KMS-11 (cell line): Measurements from ENCODE around the gene SPDYE4.

ENCODE experiments used
- H2AFZ ChIP-seq: fragments of 200-600 bp; sonication (generic); 2 replicates; pipeline ENCODE4 v1.6.1; 2016; ENCODE audit warnings: antibody characterized with exemption, mixed run types, low read depth
- H3K27ac ChIP-seq: fragments of 200-600 bp; sonication (generic); 2 replicates; pipeline ENCODE4 v1.6.1; 2016; ENCODE audit warnings: mild to moderate bottlenecking, mixed run types
- H3K27me3 ChIP-seq: fragments of 200-600 bp; sonication (generic); 2 replicates; pipeline ENCODE4 v1.6.1; 2017; ENCODE audit warnings: mild to moderate bottlenecking, low read depth, mixed run types, moderate library complexity; ENCODE audit not compliant: insufficient read depth
- H3K36me3 ChIP-seq: fragments of 200-600 bp; sonication (generic); 2 replicates; pipeline ENCODE4 v1.6.1; 2017; ENCODE audit warnings: mild to moderate bottlenecking, mixed run types; ENCODE audit not compliant: insufficient read depth
- H3K4me1 ChIP-seq: fragments of 200-600 bp; sonication (generic); 2 replicates; pipeline ENCODE4 v1.6.1; 2016; ENCODE audit warnings: mild to moderate bottlenecking, low read depth, mixed run types; ENCODE audit not compliant: poor library complexity, severe bottlenecking
- H3K4me2 ChIP-seq: fragments of 200-600 bp; sonication (generic); 2 replicates; pipeline ENCODE4 v1.7.0; 2016; ENCODE audit warnings: mild to moderate bottlenecking, mixed run types
- H3K4me3 ChIP-seq: fragments of 200-600 bp; sonication (generic); IDR thresholded peaks from 2 replicates; pipeline ENCODE4 v1.6.1; 2017; ENCODE audit warnings: low read depth, low read length, mixed read lengths; ENCODE audit not compliant: insufficient read depth
- H3K79me2 ChIP-seq: fragments of 200-600 bp; sonication (generic); 2 replicates; pipeline ENCODE4 v1.6.1; 2016; ENCODE audit warnings: low read depth, mixed run types; ENCODE audit not compliant: insufficient read depth
- H3K9ac ChIP-seq: fragments of 200-600 bp; sonication (generic); 2 replicates; pipeline ENCODE4 v1.6.1; 2016; ENCODE audit warnings: mild to moderate bottlenecking, mixed run types
- H4K20me1 ChIP-seq: fragments of 200-600 bp; sonication (generic); 2 replicates; pipeline ENCODE4 v1.6.1; 2016; ENCODE audit warnings: mild to moderate bottlenecking, mixed run types; ENCODE audit not compliant: insufficient read depth
- TF ChIP-seq, protein P1 (sequence below): fragments of 200-600 bp; sonication (generic); conservative IDR thresholded peaks from 2 replicates; pipeline ENCODE4 v1.6.1; 2017; ENCODE audit warnings: low read depth, mild to moderate bottlenecking, antibody characterized with exemption, low read length, moderate library complexity, mixed read lengths

SPDYE4 gene

DNA sequence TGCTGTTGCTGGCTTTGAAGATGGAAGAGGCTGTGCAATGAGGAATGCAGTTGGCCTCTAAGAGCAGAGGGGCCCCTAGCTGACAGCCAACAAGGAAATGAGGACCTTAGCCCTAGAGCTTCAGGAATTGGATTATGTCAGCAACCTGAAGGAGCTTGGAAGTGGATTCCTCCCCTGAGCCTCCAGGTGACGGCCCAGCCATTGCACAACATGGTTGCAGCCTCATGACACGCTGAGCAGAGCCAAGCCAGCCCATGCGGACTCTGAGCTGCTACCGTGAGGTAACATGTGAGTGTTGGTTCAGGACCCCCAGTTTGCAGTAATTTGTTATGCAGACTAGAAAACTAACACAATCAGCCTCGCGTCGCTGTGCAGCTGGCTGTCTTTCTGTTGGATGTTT, 33.9 kb downstream of the SPDYE4 start:
- Histone ChIP-seq H3K27me3 (no peaks in the 10 kb centered on the region), H3K9ac (no peak overlapping the region), H4K20me1 (no peaks in the 10 kb centered on the region), H3K4me1 (no peaks in the 10 kb centered on the region), H3K27ac (no peak overlapping the region), H3K4me2 (no peak overlapping the region), H2AFZ (no peak overlapping the region), H3K79me2 (no peaks in the 10 kb centered on the region), H3K36me3 (no peaks in the 10 kb centered on the region), H3K4me3 (no peak overlapping the region)
- TF ChIP-seq, protein P1, sequence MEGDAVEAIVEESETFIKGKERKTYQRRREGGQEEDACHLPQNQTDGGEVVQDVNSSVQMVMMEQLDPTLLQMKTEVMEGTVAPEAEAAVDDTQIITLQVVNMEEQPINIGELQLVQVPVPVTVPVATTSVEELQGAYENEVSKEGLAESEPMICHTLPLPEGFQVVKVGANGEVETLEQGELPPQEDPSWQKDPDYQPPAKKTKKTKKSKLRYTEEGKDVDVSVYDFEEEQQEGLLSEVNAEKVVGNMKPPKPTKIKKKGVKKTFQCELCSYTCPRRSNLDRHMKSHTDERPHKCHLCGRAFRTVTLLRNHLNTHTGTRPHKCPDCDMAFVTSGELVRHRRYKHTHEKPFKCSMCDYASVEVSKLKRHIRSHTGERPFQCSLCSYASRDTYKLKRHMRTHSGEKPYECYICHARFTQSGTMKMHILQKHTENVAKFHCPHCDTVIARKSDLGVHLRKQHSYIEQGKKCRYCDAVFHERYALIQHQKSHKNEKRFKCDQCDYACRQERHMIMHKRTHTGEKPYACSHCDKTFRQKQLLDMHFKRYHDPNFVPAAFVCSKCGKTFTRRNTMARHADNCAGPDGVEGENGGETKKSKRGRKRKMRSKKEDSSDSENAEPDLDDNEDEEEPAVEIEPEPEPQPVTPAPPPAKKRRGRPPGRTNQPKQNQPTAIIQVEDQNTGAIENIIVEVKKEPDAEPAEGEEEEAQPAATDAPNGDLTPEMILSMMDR: no peak

DNA sequence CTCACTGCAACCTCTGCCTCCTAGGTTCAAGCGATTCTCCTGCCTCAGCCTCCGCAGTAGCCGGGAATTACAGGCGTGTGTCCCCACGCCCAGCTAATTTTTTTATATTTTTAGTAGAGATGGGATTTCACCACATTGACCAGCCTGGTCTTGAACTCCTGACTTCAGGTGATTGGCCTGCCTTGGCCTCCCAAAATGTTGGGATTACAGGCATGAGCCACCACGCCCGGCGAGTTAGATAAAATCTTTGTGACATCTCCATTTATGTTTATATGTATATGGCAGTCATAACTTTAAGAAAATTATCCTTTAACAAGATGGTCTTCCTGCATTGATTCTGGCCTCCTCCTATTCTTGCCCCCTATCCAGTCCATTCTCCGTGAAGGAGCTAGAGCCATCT, 37.8 kb downstream of the SPDYE4 start:
- Histone ChIP-seq H3K27me3 (no peaks in the 10 kb centered on the region), H3K4me3 (no peak overlapping the region), H3K79me2 (no peaks in the 10 kb centered on the region), H3K9ac (no peak overlapping the region), H3K4me2 (no peak overlapping the region), H3K4me1 (no peaks in the 10 kb centered on the region), H2AFZ (no peak overlapping the region), H3K27ac (no peak overlapping the region), H3K36me3 (no peaks in the 10 kb centered on the region), H4K20me1 (no peaks in the 10 kb centered on the region)
- TF ChIP-seq, protein P1: no peak

DNA sequence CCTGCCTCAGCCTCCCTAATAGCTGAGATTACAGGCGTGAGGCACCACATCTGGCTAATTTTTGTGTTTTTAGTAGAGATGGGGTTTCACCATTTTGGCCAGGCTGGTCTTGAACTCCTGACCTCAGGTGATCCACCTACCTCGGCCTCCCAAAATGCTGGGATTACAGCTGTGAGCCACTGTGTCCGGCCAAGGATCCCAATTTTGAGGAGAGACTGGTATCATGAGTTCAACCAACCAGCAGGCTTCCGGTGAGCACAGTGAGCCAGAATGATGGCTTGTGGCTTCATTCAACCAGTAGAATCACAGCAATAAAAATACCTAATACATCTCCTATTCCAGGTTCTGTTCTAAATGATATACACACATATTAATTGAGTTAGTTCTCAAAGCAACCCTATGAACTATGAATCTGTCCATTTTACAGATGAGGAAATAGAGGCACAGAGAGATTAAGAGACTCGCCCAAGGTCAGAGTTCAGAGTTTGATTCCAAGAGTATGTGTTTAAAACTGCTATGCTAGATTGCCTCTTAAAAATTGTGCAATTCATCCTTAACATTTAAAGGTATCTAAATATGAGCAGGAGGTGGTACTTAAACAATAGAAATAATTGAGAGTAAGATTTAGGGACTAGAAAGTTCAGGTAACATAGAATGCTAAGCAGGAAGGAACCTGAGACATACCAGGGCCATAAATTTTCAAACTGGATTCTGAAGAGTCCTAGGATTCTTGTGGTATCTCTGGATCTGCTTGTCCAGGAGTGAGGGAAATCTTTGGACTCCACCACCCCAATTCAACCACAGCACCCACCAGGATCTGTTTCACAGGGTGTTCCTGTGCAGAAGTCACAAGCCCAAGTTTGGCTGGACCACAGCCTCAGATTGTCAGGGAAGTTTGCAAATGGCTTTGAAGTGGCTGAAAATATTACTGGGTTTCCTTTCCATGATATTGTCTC, 38.8 kb downstream of the SPDYE4 start:
- no peaks in the 10 kb centered on the region for H3K36me3 ChIP-seq
- no peaks in the 10 kb centered on the region for H3K79me2 ChIP-seq
- H3K4me1 ChIP-seq: no peaks in the 10 kb centered on the region
- H4K20me1 ChIP-seq: no peaks in the 10 kb centered on the region
- H3K4me3 ChIP-seq: no peak overlapping the region
- H3K4me2 ChIP-seq: no peak overlapping the region
- no peaks in the 10 kb centered on the region for H3K27me3 ChIP-seq
- TF ChIP-seq, protein P1: no peak
- H2AFZ ChIP-seq: no peak overlapping the region
- no peak overlapping the region for H3K27ac ChIP-seq
- H3K9ac ChIP-seq: no peak overlapping the region

DNA sequence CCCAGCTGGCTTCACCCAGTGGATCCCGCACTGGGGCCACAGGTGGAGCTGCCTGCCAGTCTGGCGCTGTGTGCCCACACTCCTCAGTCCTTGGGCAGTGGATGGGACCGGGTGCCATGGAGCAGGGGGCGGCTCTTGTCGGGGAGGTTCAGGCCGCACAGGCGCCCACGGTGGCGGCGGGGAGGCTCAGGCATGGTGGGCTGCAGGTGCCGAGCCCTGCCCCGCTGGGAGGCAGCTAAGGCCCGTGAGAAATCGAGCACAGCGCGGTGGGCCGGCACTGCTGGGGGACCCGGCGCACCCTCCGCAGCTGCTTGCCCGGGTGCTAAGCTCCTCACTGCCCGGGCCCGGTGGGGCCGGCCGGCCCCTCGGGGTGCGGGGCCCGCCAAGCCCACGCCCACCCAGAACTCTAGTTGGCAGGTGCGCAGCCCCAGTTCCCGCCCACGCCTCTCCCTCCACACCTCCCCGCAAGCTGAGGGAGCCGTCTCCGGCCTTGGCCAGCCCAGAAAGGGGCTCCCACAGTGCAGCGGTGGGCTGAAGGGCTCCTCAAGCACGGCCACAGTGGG, 40.3 kb downstream of the SPDYE4 start:
- Histone ChIP-seq H3K4me1 (no peaks in the 10 kb centered on the region), H3K27ac (no peak overlapping the region), H3K36me3 (no peaks in the 10 kb centered on the region), H3K4me3 (no peak overlapping the region), H2AFZ (no peak overlapping the region), H3K4me2 (no peak overlapping the region), H4K20me1 (no peaks in the 10 kb centered on the region), H3K9ac (no peak overlapping the region), H3K27me3 (no peaks in the 10 kb centered on the region), H3K79me2 (no peaks in the 10 kb centered on the region)
- TF ChIP-seq, protein P1: no peak
